Upper lobe of left lung (tissue), 4 donors: Measurements from ENCODE around the gene PITPNM3.

Experiments
- CTCF ChIP-seq, 6 experiments: fragments of 450-650 bp in 4 of 6; fragments of 200-600 bp in 2 of 6; sonication (generic) in 2 of 6; IDR thresholded peaks; one replicate each; pipeline ENCODE4 v1.5.1; 2016 to 2019; ENCODE audit warnings: antibody characterized with exemption in 6 of 6
- EP300 ChIP-seq, 4 donors: sonication (generic); formaldehyde crosslinking; IDR thresholded peaks; one replicate each; pipeline ENCODE4 v1.5.1; 2017; ENCODE audit warnings: antibody characterized with exemption in 4 of 4, control low read depth in 2 of 4
- POLR2A ChIP-seq, 4 donors: fragments of 450-650 bp; IDR thresholded peaks; one replicate each; pipeline ENCODE4 v1.5.1; 2016 to 2017; ENCODE audit warnings: antibody characterized with exemption in 4 of 4, mild to moderate bottlenecking in 2 of 4
- POLR2AphosphoS5 ChIP-seq, 2 donors: sonication (generic); formaldehyde crosslinking; IDR thresholded peaks; one replicate each; pipeline ENCODE4 v1.5.1; 2017; ENCODE audit warnings: antibody characterized with exemption in 2 of 2

- TF ChIP-seq POLR2A (IDR thresholded peaks at IDR 0.05) (no peak), CTCF (IDR thresholded peaks at IDR 0.05) (no peak), EP300 (IDR thresholded peaks at IDR 0.05) (no peak), POLR2AphosphoS5 (IDR thresholded peaks at IDR 0.05) (no peak)
Observed at GRCh38 chr17:6525731-6526130, 30.6 kb downstream of the PITPNM3 start.
